Epithelial cell of esophagus (primary cell): ENCODE measurements around the gene KRT4.
A peak's percentile ranks its signal among the peaks of the same experiment; 100 is the strongest.
"Not testable (repeated sequence)": the region's sequence is repeated elsewhere in the genome, so short reads cannot be mapped to it uniquely, and the experiment has no call there.

Experiments
- DNase-seq: peaks from one replicate; pipeline ENCODE4 v3.0.0; 2010; ENCODE audit warnings: low read depth
- H3K4me3 ChIP-seq: 2 replicates; pipeline ENCODE4 v1.5.1; 2011; ENCODE audit warnings: mild to moderate bottlenecking, low read length, control low read depth
- TF ChIP-seq, protein P1 (sequence below): IDR thresholded peaks from 2 replicates; pipeline ENCODE4 v1.5.1; 2011; ENCODE audit warnings: low read depth, mild to moderate bottlenecking, low read length, control low read depth, inconsistent platforms; ENCODE audit not compliant: insufficient read depth; ENCODE audit errors: missing control alignments

The KRT4 gene

DNA sequence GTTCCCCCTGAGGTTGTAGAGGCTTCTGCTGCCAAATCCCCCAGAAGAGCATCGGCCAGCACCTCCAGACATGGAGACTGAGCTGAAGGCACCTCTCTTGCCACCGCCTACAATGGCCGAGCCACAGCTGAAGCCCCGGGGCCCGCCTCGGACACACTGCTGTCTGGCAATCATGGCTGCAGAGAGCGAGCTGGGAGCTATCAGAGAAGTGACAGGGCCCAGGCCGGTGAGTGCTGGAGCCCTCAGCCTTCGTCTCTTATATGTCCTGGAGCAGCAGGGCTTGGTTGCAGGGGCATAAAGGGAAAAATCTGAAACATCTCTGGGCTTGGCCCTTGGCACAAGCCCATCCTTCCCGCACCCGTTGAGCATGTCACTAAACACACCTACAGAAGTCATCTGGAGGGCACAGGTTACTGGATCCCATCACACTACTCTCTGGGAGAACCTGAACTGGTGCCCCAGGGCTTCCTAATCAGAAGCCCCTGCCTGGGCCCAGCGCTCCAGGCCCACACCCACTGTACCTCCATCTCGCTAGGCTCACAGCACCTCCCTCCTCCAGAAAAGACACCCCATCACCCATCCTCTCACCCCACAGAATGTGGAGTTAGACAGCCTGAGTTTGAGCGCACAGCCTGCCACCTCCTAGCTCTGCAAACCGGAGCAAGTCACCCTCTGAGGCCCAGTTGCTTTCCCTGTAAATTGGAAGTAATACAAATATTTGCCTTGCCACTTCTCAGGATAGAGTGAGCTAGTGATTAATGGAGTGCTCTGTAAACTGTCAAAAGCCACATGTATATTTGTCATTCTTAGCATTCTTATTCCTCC lies at the start of gene KRT4:
TSS of gene KRT4 (minus strand) at position 232 of the 825 bp plus-strand sequence. CDS start at position 174, 58 bp downstream.
- DNase-seq, result no peak
- no peak within 1 kb of the TSS for H3K4me3 ChIP-seq
- TF ChIP-seq, protein P1, sequence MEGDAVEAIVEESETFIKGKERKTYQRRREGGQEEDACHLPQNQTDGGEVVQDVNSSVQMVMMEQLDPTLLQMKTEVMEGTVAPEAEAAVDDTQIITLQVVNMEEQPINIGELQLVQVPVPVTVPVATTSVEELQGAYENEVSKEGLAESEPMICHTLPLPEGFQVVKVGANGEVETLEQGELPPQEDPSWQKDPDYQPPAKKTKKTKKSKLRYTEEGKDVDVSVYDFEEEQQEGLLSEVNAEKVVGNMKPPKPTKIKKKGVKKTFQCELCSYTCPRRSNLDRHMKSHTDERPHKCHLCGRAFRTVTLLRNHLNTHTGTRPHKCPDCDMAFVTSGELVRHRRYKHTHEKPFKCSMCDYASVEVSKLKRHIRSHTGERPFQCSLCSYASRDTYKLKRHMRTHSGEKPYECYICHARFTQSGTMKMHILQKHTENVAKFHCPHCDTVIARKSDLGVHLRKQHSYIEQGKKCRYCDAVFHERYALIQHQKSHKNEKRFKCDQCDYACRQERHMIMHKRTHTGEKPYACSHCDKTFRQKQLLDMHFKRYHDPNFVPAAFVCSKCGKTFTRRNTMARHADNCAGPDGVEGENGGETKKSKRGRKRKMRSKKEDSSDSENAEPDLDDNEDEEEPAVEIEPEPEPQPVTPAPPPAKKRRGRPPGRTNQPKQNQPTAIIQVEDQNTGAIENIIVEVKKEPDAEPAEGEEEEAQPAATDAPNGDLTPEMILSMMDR, result no peak

- H3K4me3 ChIP-seq, result no peak overlapping the region
- TF ChIP-seq, protein P1, result no peak
- DNase-seq, result peak; percentile 86
Measured at GRCh38 chr12:52862023-52862422, 48.1 kb upstream of the KRT4 start.

DNA sequence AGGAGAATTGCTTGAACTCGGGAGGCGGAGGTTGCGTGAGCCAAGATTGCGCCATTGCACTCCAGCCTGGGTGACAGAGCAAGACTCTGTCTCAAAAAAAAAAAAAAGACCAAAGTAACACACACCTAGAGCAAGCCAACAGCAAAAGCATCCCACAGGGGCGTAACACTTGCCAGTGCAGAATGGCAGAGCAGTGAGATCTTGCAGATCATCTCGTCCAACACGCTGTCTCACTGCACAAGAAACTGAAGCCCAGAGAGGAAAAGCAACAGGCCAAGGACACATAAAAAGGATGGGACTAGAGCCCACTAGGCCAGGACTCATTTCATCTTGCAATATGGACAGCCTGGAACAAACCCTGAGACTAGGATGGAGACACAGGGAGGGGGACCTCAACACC lies 47.6 kb upstream of the KRT4 start:
- TF ChIP-seq, protein P1, result no peak

GRCh38 chr12:52860102-52860823 lies 46.3 kb upstream of the KRT4 start:
- DNase-seq, result peak; percentile 97
- TF ChIP-seq, protein P1, result no peak
- H3K4me3 ChIP-seq, result no peak overlapping the region

More for the DNA sequence above, 47.6 kb upstream of the KRT4 start:
- DNase-seq, result no peak
- no peak overlapping the region for H3K4me3 ChIP-seq

GRCh38 chr12:52857500-52857899 lies 43.6 kb upstream of the KRT4 start:
- TF ChIP-seq, protein P1, result no peak

DNA sequence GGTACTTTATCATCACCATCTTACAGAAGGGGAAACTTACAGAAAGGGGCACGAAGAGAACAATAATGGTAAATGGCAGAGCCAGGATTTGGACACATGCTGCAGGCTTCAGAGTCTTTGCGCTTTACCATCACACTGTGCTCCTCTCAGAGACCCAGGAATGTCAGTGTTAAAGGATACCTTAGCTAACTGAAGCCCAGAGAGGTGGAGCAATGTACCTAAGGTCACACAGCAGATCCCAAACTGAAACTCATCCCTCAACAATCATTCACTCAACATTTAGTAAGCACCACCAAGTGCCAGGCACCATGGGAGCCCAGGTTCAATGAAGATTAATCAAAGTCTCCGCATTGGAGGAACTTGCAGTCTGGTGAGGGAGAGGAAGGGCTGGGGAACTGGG lies 42.9 kb upstream of the KRT4 start:
- no peak overlapping the region for H3K4me3 ChIP-seq
- no peak for DNase-seq
- TF ChIP-seq, protein P1, result no peak

More at GRCh38 chr12:52857500-52857899, 43.6 kb upstream of the KRT4 start:
- no peak overlapping the region for H3K4me3 ChIP-seq
- DNase-seq, result peak; percentile 87

DNA sequence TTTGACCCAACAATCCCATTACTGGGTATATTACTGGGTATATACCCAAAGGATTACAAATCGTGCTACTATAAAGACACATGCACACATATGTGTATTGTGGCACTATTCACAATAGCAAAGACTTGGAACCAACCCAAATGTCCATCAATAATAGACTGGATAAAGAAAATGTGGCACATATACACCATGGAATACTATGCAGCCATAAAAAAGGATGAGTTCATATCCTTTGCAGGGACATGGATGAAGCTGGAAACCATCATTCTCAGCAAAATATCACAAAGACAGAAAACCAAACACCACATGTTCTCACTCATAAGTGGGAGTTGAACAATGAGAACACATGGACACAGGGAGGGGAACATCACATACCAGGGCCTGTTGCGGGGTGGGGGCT lies 42.2 kb upstream of the KRT4 start:
- not testable (repeated sequence) for DNase-seq, H3K4me3 ChIP-seq
